Keratinocyte (primary cell): ENCODE measurements around the gene CACNA2D4. TPM values are rescaled to one million over a fixed set of nuclear protein-coding genes. Genes with fewer than 3 reads are reported as not detected.

Experiments
- DNase-seq: peaks from one replicate; pipeline ENCODE4 v3.0.0-alpha.2; 2011; ENCODE audit warnings: low read depth, missing footprints, low spot score
- FAIRE-seq: peaks from 2 replicates; lab custom pipeline; 2011; peaks lifted over from hg19 to GRCh38; lab: Jason Lieb, UNC
- H2AFZ ChIP-seq: 2 replicates; pipeline ENCODE4 v1.6.0; 2012; ENCODE audit warnings: low read length, control low read depth, inconsistent platforms; ENCODE audit not compliant: control insufficient read depth
- H3K27ac ChIP-seq: 2 replicates; pipeline ENCODE4 v1.5.1; 2011; ENCODE audit warnings: low read length; ENCODE audit not compliant: control insufficient read depth, insufficient read depth
- H3K27me3 ChIP-seq: 3 replicates; pipeline ENCODE4 v1.6.0; 2011; ENCODE audit warnings: low read length; ENCODE audit not compliant: control insufficient read depth, insufficient read depth; ENCODE audit errors: extremely low read depth
- H3K36me3 ChIP-seq, 2 experiments: 2 replicates in 1 of 2; 3 replicates in 1 of 2; pipeline ENCODE4 v1.5.1; 2011; ENCODE audit warnings: low read length in 2 of 2, mild to moderate bottlenecking in 1 of 2; ENCODE audit not compliant: control insufficient read depth in 2 of 2, insufficient read depth in 2 of 2; ENCODE audit errors: extremely low read depth in 1 of 2
- H3K4me1 ChIP-seq: 3 replicates; pipeline ENCODE4 v1.5.1; 2011; ENCODE audit warnings: low read length; ENCODE audit not compliant: control insufficient read depth, insufficient read depth; ENCODE audit errors: extremely low read depth
- H3K4me2 ChIP-seq: 3 replicates; pipeline ENCODE4 v1.6.0; 2011; ENCODE audit warnings: low read depth, low read length; ENCODE audit not compliant: control insufficient read depth, insufficient read depth; ENCODE audit errors: extremely low read depth
- H3K4me3 ChIP-seq, 3 experiments: fragments of 200-600 bp in 1 of 3; sonication (generic) in 1 of 3; 2 replicates in 2 of 3; 3 replicates in 1 of 3; pipeline ENCODE4 v1.5.1; 2011 to 2016; ENCODE audit warnings: low read length in 3 of 3, mild to moderate bottlenecking in 3 of 3, control low read depth in 2 of 3, inconsistent platforms in 1 of 3, low read depth in 1 of 3, mixed read lengths in 1 of 3, mixed run types in 1 of 3, moderate library complexity in 1 of 3; ENCODE audit not compliant: control insufficient read depth in 2 of 3, insufficient read depth in 2 of 3; ENCODE audit errors: extremely low read depth in 1 of 3
- H3K79me2 ChIP-seq: 2 replicates; pipeline ENCODE4 v1.6.0; 2012; ENCODE audit warnings: low read length; ENCODE audit not compliant: control insufficient read depth, insufficient read depth
- H3K9ac ChIP-seq: 3 replicates; pipeline ENCODE4 v1.6.0; 2011; ENCODE audit warnings: low read length; ENCODE audit not compliant: control insufficient read depth, insufficient read depth; ENCODE audit errors: extremely low read depth
- H3K9me1 ChIP-seq: 3 replicates; pipeline ENCODE4 v1.6.0; 2011; ENCODE audit warnings: low read length; ENCODE audit not compliant: control insufficient read depth, insufficient read depth; ENCODE audit errors: extremely low read depth
- H3K9me3 ChIP-seq: 2 replicates; pipeline ENCODE4 v1.5.1; 2012; ENCODE audit warnings: low read depth, low read length; ENCODE audit not compliant: control insufficient read depth
- H4K20me1 ChIP-seq: 3 replicates; pipeline ENCODE4 v1.6.0; 2011; ENCODE audit warnings: low read length; ENCODE audit not compliant: control insufficient read depth, insufficient read depth; ENCODE audit errors: extremely low read depth
- EZH2 ChIP-seq: IDR thresholded peaks from one replicate; pipeline ENCODE4 v1.6.1; 2012; ENCODE audit warnings: inconsistent platforms, mild to moderate bottlenecking, low read length, moderate library complexity
- dilution Hi-C: fragments of 300-500 bp; cut with MboI; formaldehyde crosslinking; loops from one replicate; pipeline ENCODE4 v1.7.0; 2020; ENCODE audit warnings: low sequenced_read_pairs; ENCODE audit not compliant: extremely low pct_ligation_motif_present
- polyA plus RNA-seq, 5 experiments: library from polyadenylated mRNA; depleted of rRNA in 3 of 5; stranded (reverse) in 3 of 5; stranded (forward) in 1 of 5; unstranded in 1 of 5; fragments of >200 nt; gene quantifications; 1 replicate in 1 of 5; 2 replicates in 3 of 5; 3 replicates in 1 of 5; pipeline versions ENCODE4 v1.2.1 to v1.2.3, GENCODE V29; 2011 to 2012; ENCODE audit warnings: missing spikeins in 2 of 5, low read depth in 1 of 5, low replicate concordance in 1 of 5
- TF ChIP-seq, protein P1 (sequence below), 3 experiments: IDR thresholded peaks in 1 of 3; conservative IDR thresholded peaks in 1 of 3; optimal IDR thresholded peaks in 1 of 3; 2 replicates in 2 of 3; 3 replicates in 1 of 3; pipeline versions ENCODE3 to v1.5.1; 2011; ENCODE audit warnings: low read length in 3 of 3, mild to moderate bottlenecking in 3 of 3, moderate library complexity in 2 of 3, control low read depth in 1 of 3, inconsistent platforms in 1 of 3; ENCODE audit not compliant: insufficient read depth in 2 of 3; ENCODE audit errors: extremely low read depth in 1 of 3

Gene CACNA2D4
- polyA plus RNA-seq, 1 donor (not counting 4 experiments of a cell fraction or from before 2014, with no cell fraction given), result 0.09 TPM

DNA sequence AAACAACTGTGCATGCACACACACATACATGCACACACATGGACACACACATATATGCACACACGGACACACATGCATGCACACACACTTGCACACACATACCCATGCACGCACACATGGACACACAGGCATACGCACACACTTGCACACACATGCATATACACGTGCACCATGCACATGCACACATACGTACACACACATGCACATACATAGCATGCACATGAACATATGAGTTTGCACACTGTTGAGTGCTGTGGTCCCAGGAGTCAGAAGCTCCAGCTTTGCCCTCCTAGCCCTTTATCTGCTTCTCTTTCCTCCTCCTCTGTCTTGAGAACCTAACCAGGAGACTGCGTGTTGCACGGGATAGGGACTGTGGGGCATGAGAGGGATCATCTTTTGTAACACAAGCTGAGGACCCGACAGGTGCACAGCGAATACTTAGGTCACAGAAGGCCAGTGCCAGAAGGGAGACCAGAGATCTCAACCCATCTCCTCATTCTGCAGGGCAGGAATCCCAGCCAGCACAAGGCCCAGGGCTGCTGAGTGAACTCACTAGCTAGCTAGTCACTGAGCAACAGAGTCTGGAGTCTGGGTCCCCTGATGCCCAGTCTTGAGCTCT lies 101.6 kb downstream of the CACNA2D4 start:
- Histone ChIP-seq H4K20me1 (no peaks in the 10 kb centered on the region), H3K79me2 (no peaks in the 10 kb centered on the region), H3K27me3 (peaks cover 53% of the 10 kb centered on the region), H3K9me1 (no peaks in the 10 kb centered on the region), H3K4me1 (no peaks in the 10 kb centered on the region), H3K9me3 (no peaks in the 10 kb centered on the region), H3K36me3 (no peaks in the 10 kb centered on the region), H3K27ac (no peak overlapping the region), H3K9ac (no peak overlapping the region), H3K4me2 (no peak overlapping the region), H2AFZ (no peak overlapping the region), H3K4me3 (no peak overlapping the region)
- no peak for DNase-seq
- no peak for TF ChIP-seq EZH2
- TF ChIP-seq, protein P1, sequence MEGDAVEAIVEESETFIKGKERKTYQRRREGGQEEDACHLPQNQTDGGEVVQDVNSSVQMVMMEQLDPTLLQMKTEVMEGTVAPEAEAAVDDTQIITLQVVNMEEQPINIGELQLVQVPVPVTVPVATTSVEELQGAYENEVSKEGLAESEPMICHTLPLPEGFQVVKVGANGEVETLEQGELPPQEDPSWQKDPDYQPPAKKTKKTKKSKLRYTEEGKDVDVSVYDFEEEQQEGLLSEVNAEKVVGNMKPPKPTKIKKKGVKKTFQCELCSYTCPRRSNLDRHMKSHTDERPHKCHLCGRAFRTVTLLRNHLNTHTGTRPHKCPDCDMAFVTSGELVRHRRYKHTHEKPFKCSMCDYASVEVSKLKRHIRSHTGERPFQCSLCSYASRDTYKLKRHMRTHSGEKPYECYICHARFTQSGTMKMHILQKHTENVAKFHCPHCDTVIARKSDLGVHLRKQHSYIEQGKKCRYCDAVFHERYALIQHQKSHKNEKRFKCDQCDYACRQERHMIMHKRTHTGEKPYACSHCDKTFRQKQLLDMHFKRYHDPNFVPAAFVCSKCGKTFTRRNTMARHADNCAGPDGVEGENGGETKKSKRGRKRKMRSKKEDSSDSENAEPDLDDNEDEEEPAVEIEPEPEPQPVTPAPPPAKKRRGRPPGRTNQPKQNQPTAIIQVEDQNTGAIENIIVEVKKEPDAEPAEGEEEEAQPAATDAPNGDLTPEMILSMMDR (optimal IDR thresholded peaks at IDR 0.05 in 1 of 3, IDR thresholded peaks at IDR 0.05 in 1 of 3, conservative IDR thresholded peaks at IDR 0.05 in 1 of 3; ENCODE audit: extremely low read depth in 1 of 3, insufficient read depth in 2 of 3, low read length in 3 of 3), result no peak
- FAIRE-seq, result no peak
- dilution Hi-C loops, result no loop called here

DNA sequence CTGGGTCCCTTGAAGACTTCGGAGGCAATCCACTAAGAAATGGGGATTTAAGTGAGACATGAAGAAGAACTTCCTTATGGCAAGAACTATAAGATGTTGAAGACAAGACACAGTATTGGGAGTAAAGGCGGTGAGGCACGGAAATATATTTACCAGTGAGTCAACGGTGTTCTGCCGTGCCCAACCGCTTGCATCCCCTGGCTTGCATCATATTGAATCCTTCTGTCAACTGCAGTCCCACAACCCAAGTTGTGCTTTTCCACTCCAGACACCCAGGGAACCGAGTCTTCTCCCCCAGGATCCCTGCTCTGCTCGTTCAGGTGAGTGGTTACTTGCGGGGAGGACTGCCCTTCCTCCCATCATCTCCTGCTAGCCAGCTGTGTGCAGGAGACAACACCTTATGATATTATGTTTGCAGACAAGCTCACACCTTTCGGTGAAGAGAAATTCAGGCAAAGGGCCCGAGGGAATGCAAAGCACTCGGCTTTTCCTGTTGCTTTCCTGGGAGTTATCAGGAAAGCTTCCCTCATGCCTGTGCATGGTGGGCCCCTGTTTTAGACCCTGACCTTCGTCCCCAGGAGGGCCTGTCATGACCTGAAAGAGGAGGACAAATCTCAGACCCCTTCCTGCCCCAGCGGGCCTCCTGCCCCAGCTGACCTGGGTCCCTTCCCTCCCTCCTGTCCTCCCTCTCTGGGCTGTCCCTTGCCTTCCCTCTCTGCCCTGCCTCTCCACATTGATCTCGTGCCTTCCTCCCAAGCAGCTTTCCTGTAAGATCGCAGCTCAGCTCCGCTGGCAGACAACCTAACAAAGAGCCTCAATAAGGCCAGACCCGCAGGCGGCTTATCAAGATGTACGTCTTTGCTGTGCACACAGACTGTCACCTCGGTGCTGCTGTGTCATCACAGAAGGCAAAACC lies 102.4 kb downstream of the CACNA2D4 start:
- Histone ChIP-seq H3K36me3 (no peaks in the 10 kb centered on the region), H3K9ac (no peak overlapping the region), H3K9me3 (no peaks in the 10 kb centered on the region), H3K4me3 (no peak overlapping the region), H3K27ac (no peak overlapping the region), H3K9me1 (no peaks in the 10 kb centered on the region), H3K27me3 (peaks cover 45% of the 10 kb centered on the region), H3K4me1 (no peaks in the 10 kb centered on the region), H2AFZ (no peak overlapping the region), H3K79me2 (no peaks in the 10 kb centered on the region), H3K4me2 (no peak overlapping the region), H4K20me1 (no peaks in the 10 kb centered on the region)
- TF ChIP-seq, protein P1 (optimal IDR thresholded peaks at IDR 0.05 in 1 of 3, IDR thresholded peaks at IDR 0.05 in 1 of 3, conservative IDR thresholded peaks at IDR 0.05 in 1 of 3; ENCODE audit: extremely low read depth in 1 of 3, insufficient read depth in 2 of 3, low read length in 3 of 3), result no peak
- TF ChIP-seq EZH2, result no peak
- dilution Hi-C loops, result no loop called here
- FAIRE-seq (no peak), DNase-seq (no peak)
